ENCODE results near the gene ITGAL. TPM values are rescaled to one million over a fixed set of nuclear protein-coding genes. Genes with fewer than 3 reads are reported as not detected.

The ITGAL gene
- total RNA-seq, 2 experiments from 2014 or later = 274 to 285 TPM

GRCh38 chr16:30439720-30440348 is 32.7 kb upstream of the ITGAL start:
- H3K4me3 Mint-ChIP-seq = no peak overlapping the region
- no peak for TF ChIP-seq CTCF (IDR thresholded peaks at IDR 0.05)
- H3K27me3 Mint-ChIP-seq = no peaks in the 10 kb centered on the region
- ATAC-seq = no peak
- ChIA-PET POLR2A (interaction anchor here (0.8 to 1.6 kb wide), 3 partner anchors 10 to 95 kb away, joined by 3 read pairs; partner anchors contain the start of genes DCTPP1 and ZNF747), CTCF (interaction anchor here (0.7 to 1.2 kb wide), 2 partner anchors 9 to 10 kb away, joined by 3 to 4 read pairs; partner anchors contain the start of gene DCTPP1)
- peaks cover 30% of the 10 kb centered on the region for H3K4me1 Mint-ChIP-seq (ENCODE audit: low read depth)
- peaks cover 19% of the 10 kb centered on the region for H3K36me3 Mint-ChIP-seq (ENCODE audit: low read depth)
- H3K27ac Mint-ChIP-seq = no peak overlapping the region
- intact Hi-C loops (cut with micrococcal nuclease) = loop anchor here (5.0 kb wide), 1 partner anchor 32 kb away; the partner anchor contains the start of gene ITGAL
- H3K9me3 Mint-ChIP-seq = no peaks in the 10 kb centered on the region
- no peak for DNase-seq

- ATAC-seq (no peak), DNase-seq (no peak)
- ChIA-PET POLR2A (interaction anchor here (1.1 to 5.1 kb wide), 5 partner anchors 9 to 28 kb away, joined by 5 to 44 read pairs (median 10); partner anchors contain the start of genes DCTPP1 and ITGAL), CTCF (interaction anchor here (1.1 to 6.4 kb wide), 2 partner anchors 14 to 155 kb away, joined by 4 to 49 read pairs; no protein-coding TSS in a partner anchor)
- peak overlapping the region; percentile 43 for H3K27ac Mint-ChIP-seq
- peaks cover 31% of the 10 kb centered on the region for H3K4me1 Mint-ChIP-seq (ENCODE audit: low read depth)
- H3K36me3 Mint-ChIP-seq (ENCODE audit: low read depth) = peaks cover 22% of the 10 kb centered on the region
- intact Hi-C loops (cut with micrococcal nuclease) = no loop called here
- H3K27me3 Mint-ChIP-seq = no peaks in the 10 kb centered on the region
- peak overlapping the region; percentile 93 for H3K4me3 Mint-ChIP-seq
- H3K9me3 Mint-ChIP-seq = no peaks in the 10 kb centered on the region
- TF ChIP-seq CTCF (IDR thresholded peaks at IDR 0.05) = no peak
Measured at GRCh38 chr16:30443631-30444030, 28.9 kb upstream of the ITGAL start.

GRCh38 chr16:30444231-30445148 is 28.1 kb upstream of the ITGAL start:
- no peak for ATAC-seq
- H3K36me3 Mint-ChIP-seq (ENCODE audit: low read depth) = peaks cover 22% of the 10 kb centered on the region
- H3K4me3 Mint-ChIP-seq = peak overlapping the region; percentile 93
- H3K27me3 Mint-ChIP-seq = no peaks in the 10 kb centered on the region
- H3K9me3 Mint-ChIP-seq = no peaks in the 10 kb centered on the region
- H3K4me1 Mint-ChIP-seq (ENCODE audit: low read depth) = peaks cover 32% of the 10 kb centered on the region
- intact Hi-C loops (cut with micrococcal nuclease) = loop anchor here (5.0 kb wide), 1 partner anchor 43 kb away; no protein-coding TSS in a partner anchor
- no peak for TF ChIP-seq CTCF (IDR thresholded peaks at IDR 0.05)
- POLR2A ChIA-PET = interaction anchor here (0.6 to 5.1 kb wide), 13 partner anchors 8 to 95 kb away, joined by 3 to 44 read pairs (median 5); partner anchors contain the start of genes DCTPP1 and ITGAL
- DNase-seq = no peak
- peak overlapping the region; percentile 86 for H3K27ac Mint-ChIP-seq
- CTCF ChIA-PET = interaction anchor here (1.1 to 6.4 kb wide), 7 partner anchors 8 to 159 kb away, joined by 3 to 49 read pairs (median 4); partner anchors contain the start of genes DCTPP1 and ITGAL

- ChIA-PET CTCF (interaction anchor here (0.8 to 6.4 kb wide), 8 partner anchors 9 to 159 kb away, joined by 3 to 49 read pairs (median 3); partner anchors contain the start of genes DCTPP1 and ITGAL), POLR2A (interaction anchor here (1.2 to 5.1 kb wide), 10 partner anchors 9 to 51 kb away, joined by 3 to 44 read pairs (median 6); partner anchors contain the start of genes DCTPP1 and ITGAL)
- H3K9me3 Mint-ChIP-seq = no peaks in the 10 kb centered on the region
- H3K36me3 Mint-ChIP-seq (ENCODE audit: low read depth) = peaks cover 22% of the 10 kb centered on the region
- DNase-seq = no peak
- no peak for TF ChIP-seq CTCF (IDR thresholded peaks at IDR 0.05)
- intact Hi-C loops (cut with micrococcal nuclease) = loop anchor here (5.0 kb wide), 1 partner anchor 42 kb away; no protein-coding TSS in a partner anchor
- peaks cover 35% of the 10 kb centered on the region for H3K4me1 Mint-ChIP-seq (ENCODE audit: low read depth)
- ATAC-seq = peak; percentile 23
- peak overlapping the region; percentile 93 for H3K4me3 Mint-ChIP-seq
- H3K27ac Mint-ChIP-seq = peak overlapping the region; percentile 86
- no peaks in the 10 kb centered on the region for H3K27me3 Mint-ChIP-seq
Measured at GRCh38 chr16:30445149-30445407, 27.5 kb upstream of the ITGAL start.
